Left renal cortex interstitium (tissue), 4 donors: ENCODE data around the gene TULP3. TPM values are rescaled to one million over a fixed set of nuclear protein-coding genes. Genes with fewer than 3 reads are reported as not detected.

Source experiments
- DNase-seq, 4 donors: peaks; one replicate each; pipeline ENCODE4 v3.0.0-alpha.2; 2013; ENCODE audit warnings: low read depth in 4 of 4, low spot score in 2 of 4, missing footprints in 1 of 4
- polyA plus RNA-seq, 4 donors: library from polyadenylated mRNA; unstranded; fragments of 120-200 nt; gene quantifications; one replicate each; pipeline ENCODE4 v1.2.1, GENCODE V29; 2013; ENCODE audit not compliant: insufficient read length in 4 of 4

TULP3 gene
- polyA plus RNA-seq, 4 donors = 31.8 to 35.6 (median 33.4) TPM

GRCh38 chr12:2961705-2962104 lies 71.0 kb downstream of the TULP3 start:
- DNase-seq = no peak

GRCh38 chr12:2963154-2963759 lies 72.6 kb downstream of the TULP3 start:
- no peak for DNase-seq

- DNase-seq = no peak
Measured at GRCh38 chr12:2963760-2964292, 73.1 kb downstream of the TULP3 start.

- DNase-seq = no peak
Measured at GRCh38 chr12:2967651-2968050, 77.0 kb downstream of the TULP3 start.

- DNase-seq = no peak
Measured at GRCh38 chr12:2970744-2971143, 80.1 kb downstream of the TULP3 start.

- DNase-seq = no peak
Measured at GRCh38 chr12:2973566-2973965, 82.9 kb downstream of the TULP3 start.

- no peak for DNase-seq
Measured at GRCh38 chr12:2974560-2974971, 83.9 kb downstream of the TULP3 start.

- no peak for DNase-seq
Measured at GRCh38 chr12:2976581-2976996, 85.9 kb downstream of the TULP3 start.

GRCh38 chr12:2977776-2978175 lies 87.1 kb downstream of the TULP3 start:
- DNase-seq = no peak

- no peak for DNase-seq
Measured at GRCh38 chr12:2979806-2980205, 89.1 kb downstream of the TULP3 start.

GRCh38 chr12:2980630-2981029 lies 89.9 kb downstream of the TULP3 start:
- DNase-seq = no peak

GRCh38 chr12:2982361-2982760 lies 91.7 kb downstream of the TULP3 start:
- no peak for DNase-seq

- no peak for DNase-seq
Measured at GRCh38 chr12:2984249-2984648, 93.6 kb downstream of the TULP3 start.

GRCh38 chr12:2984698-2985097 lies 94.0 kb downstream of the TULP3 start:
- DNase-seq = no peak

- DNase-seq = no peak
Measured at GRCh38 chr12:2986876-2987275, 96.2 kb downstream of the TULP3 start.

- DNase-seq = no peak
Measured at GRCh38 chr12:2988494-2988893, 97.8 kb downstream of the TULP3 start.

Other genes with a start within 250 kb of the TULP3 start
- 100 to 1,000 TPM; 114 to 154 (median 135) TPM for gene FKBP4, start 95.9 kb upstream of the TULP3 start, polyA plus RNA-seq
- gene ITFG2, start 78.2 kb upstream of the TULP3 start, polyA plus RNA-seq = 10 to 100 TPM; 48.9 to 94.5 (median 67.2) TPM
- gene NRIP2, start 55.9 kb upstream of the TULP3 start, polyA plus RNA-seq = 10 to 100 TPM; 31.1 to 39.5 (median 34.3) TPM
- 1 to 10 TPM in 2 of 4 donors, under 1 TPM in 2; 0.34 to 3.5 (median 1.5) TPM for gene TEX52, start 33.9 kb upstream of the TULP3 start, polyA plus RNA-seq
- 10 to 100 TPM; 24.8 to 35.9 (median 33.0) TPM for gene FOXM1, start 13.7 kb upstream of the TULP3 start, polyA plus RNA-seq
- 10 to 100 TPM; 38.2 to 45.1 (median 41.1) TPM for gene RHNO1, start 13.7 kb upstream of the TULP3 start, polyA plus RNA-seq
- 10 to 100 TPM; 17.9 to 22.9 (median 21.5) TPM for gene TEAD4, start 68.5 kb downstream of the TULP3 start, polyA plus RNA-seq
- 100 to 1,000 TPM in 2 of 4 donors, 10 to 100 TPM in 2; 81.7 to 105 (median 95.4) TPM for gene TSPAN9, start 186.5 kb downstream of the TULP3 start, polyA plus RNA-seq